ENCODE results near the gene BRI3BP.

GRCh38 chr12:125006365-125006764 lies 12.9 kb downstream of the BRI3BP start:
- no peak for TF ChIP-seq CTCF (conservative IDR thresholded peaks at IDR 0.05)
- TF ChIP-seq EZH2 (IDR thresholded peaks at IDR 0.05; ENCODE audit: low read depth): no peak
